Pons (tissue), 1 donor: ENCODE measurements around the gene FBXL7.

Experiments
- DNase-seq: peaks from one replicate; pipeline ENCODE4 v3.0.0-alpha.2; 2016; ENCODE audit warnings: low spot score

Gene FBXL7

GRCh38 chr5:15614679-15615078 is 114.7 kb downstream of the FBXL7 start:
- DNase-seq: no peak

DNA sequence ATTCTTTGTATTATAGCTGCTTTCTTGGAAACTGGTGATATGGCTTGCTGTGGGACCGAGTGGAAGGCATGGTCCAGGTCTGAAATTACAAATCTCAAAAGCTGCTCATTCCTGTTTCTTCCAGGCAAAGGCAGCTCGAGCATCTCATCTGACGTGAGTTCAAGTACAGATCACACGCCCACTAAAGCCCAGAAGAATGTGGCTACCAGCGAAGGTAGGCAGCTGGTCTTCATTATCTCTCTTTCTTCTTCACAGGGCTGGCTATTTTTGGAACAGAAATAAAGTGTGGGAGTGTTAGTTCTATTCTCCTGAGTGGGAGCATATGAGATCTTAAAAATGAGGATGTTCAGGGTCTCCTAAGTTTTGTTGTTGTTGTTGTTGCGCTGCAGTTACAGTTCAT is 115.9 kb downstream of the FBXL7 start:
- DNase-seq: no peak

DNA sequence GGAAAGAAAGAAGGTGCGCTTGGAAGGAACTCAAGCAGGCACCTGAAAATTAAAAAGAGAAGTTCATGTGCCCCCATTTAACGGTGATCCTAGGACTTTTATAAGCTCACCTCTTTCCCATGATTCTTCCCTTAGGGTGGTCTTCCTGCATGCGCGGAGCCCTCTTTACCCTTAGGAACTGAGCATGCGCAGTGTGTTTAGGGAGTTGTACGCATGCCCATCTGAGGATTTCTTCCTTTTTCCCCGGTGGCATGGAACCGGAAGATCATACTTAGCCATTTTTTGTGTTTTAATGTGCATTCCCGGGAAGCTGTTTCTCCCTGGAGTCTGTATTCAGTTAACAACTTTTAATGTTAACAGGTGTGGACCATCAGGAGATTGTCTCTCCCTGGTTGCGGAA is 119.0 kb downstream of the FBXL7 start:
- DNase-seq: no peak

GRCh38 chr5:15620501-15620900 is 120.5 kb downstream of the FBXL7 start:
- no peak for DNase-seq

DNA sequence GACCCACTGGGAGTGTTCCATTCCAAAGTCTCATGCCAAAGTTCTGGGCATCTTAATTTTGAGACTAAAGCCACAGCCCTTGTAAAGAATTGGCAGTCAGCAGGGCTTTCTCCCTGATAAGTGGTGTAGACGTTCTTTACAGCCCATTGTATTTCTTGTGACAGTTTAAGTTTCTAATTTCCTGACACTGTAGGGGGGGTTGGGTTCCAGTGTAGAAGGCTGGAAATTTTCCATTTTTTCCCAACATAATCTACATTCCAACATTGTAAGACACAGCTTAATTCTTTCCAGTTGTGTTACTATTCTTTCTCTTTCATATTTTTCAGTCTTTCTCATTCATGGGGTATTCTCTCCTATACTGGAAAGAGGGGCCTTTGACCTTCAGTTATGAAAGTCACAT is 121.1 kb downstream of the FBXL7 start:
- no peak for DNase-seq

DNA sequence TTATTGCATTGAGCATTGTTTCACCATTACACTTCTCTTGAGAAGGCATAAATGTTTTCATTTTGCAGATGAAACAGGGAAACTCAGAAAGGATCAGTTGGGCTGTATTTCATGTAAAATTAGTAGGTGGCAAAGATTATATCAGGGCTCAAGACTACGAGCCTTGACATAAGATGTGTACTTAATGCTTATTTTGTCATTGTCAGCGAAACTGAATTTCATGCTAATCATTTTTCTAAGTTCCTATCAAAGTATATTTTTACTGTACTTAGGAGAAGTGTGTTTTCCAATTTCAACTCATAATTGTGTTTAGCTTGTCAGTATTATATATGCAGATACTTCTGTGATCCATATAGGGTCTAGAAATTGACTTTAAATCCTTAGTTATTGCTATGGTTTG is 123.8 kb downstream of the FBXL7 start:
- DNase-seq: no peak

GRCh38 chr5:15627109-15627508 is 127.1 kb downstream of the FBXL7 start:
- DNase-seq: no peak

DNA sequence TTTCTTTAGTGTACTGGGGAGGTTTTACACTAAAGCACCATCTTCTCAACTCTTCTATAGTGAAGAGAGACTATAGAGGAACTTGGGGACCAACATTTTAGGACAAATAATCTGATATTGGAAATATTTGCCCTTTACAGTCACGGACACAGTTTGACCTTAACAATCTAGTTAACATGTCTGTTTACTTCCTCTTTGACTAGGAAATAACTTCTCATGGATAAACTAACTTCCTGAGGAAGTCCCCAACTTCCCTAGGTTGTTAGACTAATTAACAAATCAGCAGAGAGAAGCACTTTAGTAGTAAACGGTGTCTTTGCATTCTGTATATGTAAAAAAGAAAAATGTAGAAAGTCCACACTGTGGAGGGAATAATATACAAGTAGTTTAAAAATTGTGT is 127.7 kb downstream of the FBXL7 start:
- DNase-seq: no peak

DNA sequence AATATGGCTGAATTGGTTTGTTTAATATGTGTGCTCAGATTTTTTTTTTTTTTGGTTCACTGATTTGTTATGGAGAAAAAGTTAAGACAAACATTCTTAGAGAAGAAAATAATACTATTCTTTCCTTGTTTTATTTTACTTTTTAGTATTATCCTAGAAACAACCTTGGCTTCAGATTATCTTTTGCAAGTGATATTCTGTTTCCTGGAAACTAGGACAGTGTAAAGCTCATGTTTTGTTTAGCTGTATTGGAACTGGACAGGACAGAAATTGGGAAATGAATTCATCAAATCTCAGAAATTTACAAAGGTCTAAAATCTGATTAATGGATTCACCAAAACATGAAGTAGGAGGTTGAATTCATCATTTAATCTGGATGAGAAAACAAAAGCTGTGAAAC is 130.5 kb downstream of the FBXL7 start:
- no peak for DNase-seq

DNA sequence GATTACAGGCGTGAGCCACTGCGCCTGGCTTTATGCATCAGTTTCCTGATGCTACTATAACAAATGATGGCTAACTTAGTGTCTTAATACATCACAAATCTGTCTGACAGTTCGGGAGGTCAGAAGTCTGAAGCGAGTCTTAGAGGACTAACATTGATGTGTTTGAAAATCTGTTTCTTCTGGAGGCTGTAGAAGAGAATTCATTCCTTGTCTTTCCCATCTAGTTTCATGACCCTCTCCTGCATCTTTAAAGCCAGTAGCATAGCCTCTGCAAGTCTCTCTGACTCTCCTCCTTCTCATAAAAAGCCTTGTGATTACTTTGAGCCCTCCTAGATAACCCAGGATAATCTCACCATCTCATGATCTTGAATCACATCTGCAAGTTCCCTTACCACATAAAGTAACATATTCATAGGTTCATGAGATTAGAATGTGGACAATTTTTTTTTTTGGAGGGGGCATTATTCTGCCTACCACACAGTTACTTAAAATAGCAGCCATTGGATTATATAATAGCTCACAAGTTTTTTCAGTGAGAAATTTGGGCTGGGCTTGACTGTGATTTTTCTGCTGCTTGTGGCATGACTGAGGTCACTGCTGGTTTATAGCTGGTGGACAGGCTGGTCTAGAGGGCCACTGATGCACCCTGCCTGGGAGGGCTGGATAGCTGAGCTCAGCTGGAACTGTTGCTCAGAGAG is 134.8 kb downstream of the FBXL7 start:
- no peak for DNase-seq

- no peak for DNase-seq
Measured at GRCh38 chr5:15635289-15635616, 135.3 kb downstream of the FBXL7 start.

DNA sequence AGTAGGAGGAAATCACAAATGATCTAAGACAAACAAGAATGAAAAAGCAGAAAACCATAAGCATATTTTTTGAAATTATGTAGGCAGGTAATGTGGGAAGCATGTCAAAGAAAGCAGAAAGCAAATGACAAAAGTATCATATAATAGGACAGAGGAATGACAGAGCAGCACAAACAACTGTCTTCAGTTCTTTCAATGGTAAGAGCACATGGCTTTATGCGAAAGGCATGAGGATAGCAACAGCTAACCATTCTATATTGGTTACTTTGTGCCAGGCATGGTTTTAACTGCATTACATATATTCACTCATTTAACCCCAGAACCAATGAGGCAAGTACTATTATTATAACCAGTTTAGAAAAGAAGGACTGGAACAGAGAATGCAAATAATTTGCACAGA is 137.4 kb downstream of the FBXL7 start:
- no peak for DNase-seq

DNA sequence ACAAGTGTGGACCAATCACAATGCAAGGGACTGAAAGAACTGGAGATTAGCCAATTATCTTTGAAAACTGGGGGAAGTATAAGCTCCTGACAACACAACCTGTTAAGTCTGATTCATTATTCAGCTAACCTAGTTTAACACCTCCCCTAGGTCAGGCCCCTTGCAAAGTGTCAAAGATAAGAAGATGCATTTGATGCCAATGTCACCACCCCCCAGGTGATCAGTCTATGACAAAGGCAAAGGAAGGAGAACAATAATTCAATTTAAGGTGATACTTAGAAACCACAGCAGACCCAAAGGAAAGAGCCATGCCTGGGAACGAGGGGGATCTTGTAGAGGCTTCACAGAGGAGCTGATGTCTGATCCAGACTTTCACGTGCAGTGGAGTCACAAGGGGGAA is 137.9 kb downstream of the FBXL7 start:
- DNase-seq: no peak

GRCh38 chr5:15638296-15638695 is 138.3 kb downstream of the FBXL7 start:
- no peak for DNase-seq

GRCh38 chr5:15639288-15639687 is 139.3 kb downstream of the FBXL7 start:
- DNase-seq: no peak

GRCh38 chr5:15640116-15640515 is 140.1 kb downstream of the FBXL7 start:
- no peak for DNase-seq

DNA sequence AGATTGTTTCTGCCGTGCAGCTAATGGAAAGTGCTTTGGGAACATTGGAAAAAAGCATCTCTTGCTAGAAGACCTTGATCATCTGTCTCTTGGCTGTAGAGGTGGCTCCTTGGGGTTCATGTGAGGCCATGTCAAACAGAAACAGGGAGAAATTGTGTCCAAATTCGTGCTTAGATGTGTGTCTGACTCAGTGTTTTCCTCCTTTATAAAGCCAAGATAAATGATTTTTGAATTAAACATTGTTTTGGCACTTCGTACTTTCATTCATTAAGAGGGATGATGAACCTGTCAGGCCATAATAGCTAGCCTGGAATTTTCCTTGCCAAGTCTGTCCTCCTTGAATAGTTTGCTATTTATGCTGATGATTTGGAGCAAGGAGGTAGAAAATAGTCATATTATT is 143.8 kb downstream of the FBXL7 start:
- DNase-seq: no peak

GRCh38 chr5:15645381-15646160 is 145.6 kb downstream of the FBXL7 start:
- no peak for DNase-seq

- no peak for DNase-seq
Measured at GRCh38 chr5:15646371-15646770, 146.4 kb downstream of the FBXL7 start.

DNA sequence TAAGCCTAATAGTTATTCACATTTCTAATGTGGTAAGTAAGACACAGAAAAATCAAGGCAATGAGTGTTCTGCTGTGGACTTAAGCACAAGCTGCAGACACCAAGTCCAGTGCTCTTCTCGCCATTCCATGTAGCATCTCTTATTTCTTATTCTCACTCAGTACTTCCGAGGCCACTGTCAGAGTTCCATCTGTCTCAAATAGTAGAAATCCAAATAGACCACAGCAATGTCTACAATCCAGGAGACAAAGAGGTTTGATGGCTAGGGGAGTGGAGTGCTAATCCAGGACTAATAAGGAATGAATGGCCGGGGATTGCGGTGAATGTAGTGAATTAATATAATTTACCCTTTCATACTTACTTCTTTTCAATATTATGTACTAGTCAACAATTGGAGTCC is 147.3 kb downstream of the FBXL7 start:
- no peak for DNase-seq

GRCh38 chr5:15650266-15650665 is 150.3 kb downstream of the FBXL7 start:
- no peak for DNase-seq

DNA sequence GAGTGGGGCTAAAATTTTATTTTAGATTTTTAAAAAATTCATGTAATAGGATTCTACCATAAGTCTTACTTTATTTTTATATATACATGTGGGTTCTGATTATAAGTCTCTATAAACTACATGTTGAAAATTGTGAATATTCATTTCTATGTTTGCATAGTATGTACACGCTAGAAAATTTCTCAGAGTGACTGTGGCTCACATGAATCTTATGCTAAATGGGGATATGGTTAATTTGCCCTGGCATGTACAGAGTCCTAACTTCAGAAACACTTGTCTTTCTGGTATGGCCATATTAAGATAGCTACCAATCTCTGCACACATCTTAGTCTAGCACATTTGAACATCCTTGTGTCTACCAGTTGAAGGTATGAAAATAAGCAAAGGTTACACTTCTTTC is 154.8 kb downstream of the FBXL7 start:
- no peak for DNase-seq

DNA sequence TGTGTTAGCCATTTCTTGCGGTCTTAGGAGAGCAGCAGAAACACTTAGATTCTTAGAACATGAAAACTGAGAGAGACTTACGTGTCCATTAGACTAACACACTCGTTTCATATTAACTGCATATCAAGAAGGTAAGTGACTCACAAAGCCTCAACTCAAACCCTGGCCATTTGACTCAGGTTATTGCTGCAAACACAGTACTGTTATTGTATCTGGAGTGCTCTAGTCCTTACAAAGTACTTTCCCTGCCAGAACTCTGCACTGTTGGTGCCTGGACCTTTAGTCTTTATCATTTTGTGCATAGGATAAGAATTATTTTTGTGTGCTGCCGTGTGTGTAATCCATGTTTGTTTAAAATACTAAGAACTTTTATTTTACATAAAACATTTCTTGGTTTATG is 155.7 kb downstream of the FBXL7 start:
- peak; percentile 63 for DNase-seq

- DNase-seq: no peak
Measured at GRCh38 chr5:15664961-15665360, 165.0 kb downstream of the FBXL7 start.
